HG03097 (cell line): ENCODE data around the gene OMG.
"Not testable (repeated sequence)": the region's sequence is repeated elsewhere in the genome, so short reads cannot be mapped to it uniquely, and the experiment has no call there.

Experiments
- ATAC-seq: cut with Tn5 transposase; IDR thresholded peaks from one replicate; pipeline ENCODE4 v1.9.1; 2021; ENCODE audit not compliant: unreplicated experiment, low FRiP score

The OMG gene

GRCh38 chr17:31308372-31309334 lies 11.6 kb upstream of the OMG start:
- no peak for ATAC-seq

- no peak for ATAC-seq
These were observed 10.6 kb upstream of the OMG start for GRCh38 chr17:31307640-31308039.

GRCh38 chr17:31299624-31300023 lies 2.6 kb upstream of the OMG start:
- no peak for ATAC-seq

GRCh38 chr17:31296142-31296541 lies 897 bp downstream of the OMG start:
- no peak for ATAC-seq

GRCh38 chr17:31295489-31295871 lies 1.6 kb downstream of the OMG start:
- ATAC-seq: no peak

GRCh38 chr17:31294820-31295488 lies 2.1 kb downstream of the OMG start:
- ATAC-seq: no peak

GRCh38 chr17:31294231-31294630 lies 2.8 kb downstream of the OMG start:
- ATAC-seq: no peak

- no peak for ATAC-seq
These were observed 3.5 kb downstream of the OMG start for GRCh38 chr17:31293581-31293980.

- ATAC-seq: no peak
These were observed 5.2 kb downstream of the OMG start for GRCh38 chr17:31291820-31292219.

GRCh38 chr17:31289790-31290189 lies 7.2 kb downstream of the OMG start:
- ATAC-seq: no peak

- not testable (repeated sequence) for ATAC-seq
These were observed 9.1 kb downstream of the OMG start for GRCh38 chr17:31287932-31288331.

GRCh38 chr17:31286587-31286986 lies 10.5 kb downstream of the OMG start:
- ATAC-seq: no peak

- no peak for ATAC-seq
These were observed 13.2 kb downstream of the OMG start for GRCh38 chr17:31283841-31284240.

- no peak for ATAC-seq
These were observed 16.0 kb downstream of the OMG start for GRCh38 chr17:31281061-31281460.

- no peak for ATAC-seq
These were observed 17.6 kb downstream of the OMG start for GRCh38 chr17:31279401-31279800.

- no peak for ATAC-seq
These were observed 21.9 kb downstream of the OMG start for GRCh38 chr17:31275116-31275515.

- ATAC-seq: no peak
These were observed 22.8 kb downstream of the OMG start for GRCh38 chr17:31274252-31274651.

- no peak for ATAC-seq
These were observed 23.5 kb downstream of the OMG start for GRCh38 chr17:31273516-31273915.

- no peak for ATAC-seq
These were observed 24.2 kb downstream of the OMG start for GRCh38 chr17:31272803-31273202.

GRCh38 chr17:31272236-31272635 lies 24.8 kb downstream of the OMG start:
- ATAC-seq: no peak

- ATAC-seq: no peak
These were observed 27.5 kb downstream of the OMG start for GRCh38 chr17:31269578-31269983.

- ATAC-seq: no peak
These were observed 27.9 kb downstream of the OMG start for GRCh38 chr17:31269036-31269577.
